Urinary bladder (tissue), 4 donors: ENCODE data around the gene DLEC1. TPM values are rescaled to one million over a fixed set of nuclear protein-coding genes. Genes with fewer than 3 reads are reported as not detected.

Source experiments
- DNase-seq: peaks from one replicate; pipeline ENCODE4 v3.0.0-alpha.2; 2015; ENCODE audit errors: extremely low spot score
- H3K27ac ChIP-seq: one replicate; pipeline ENCODE4 v1.5.1; 2013; ENCODE audit warnings: low read depth, mild to moderate bottlenecking, moderate library complexity
- H3K36me3 ChIP-seq: one replicate; pipeline ENCODE4 v1.6.1; 2013; ENCODE audit warnings: mild to moderate bottlenecking, moderate library complexity; ENCODE audit not compliant: insufficient read depth
- H3K4me1 ChIP-seq: one replicate; pipeline ENCODE4 v1.6.1; 2013; ENCODE audit warnings: mild to moderate bottlenecking, moderate library complexity; ENCODE audit not compliant: insufficient read depth
- H3K4me3 ChIP-seq: one replicate; pipeline ENCODE4 v1.5.1; 2013; ENCODE audit warnings: low read depth, low read length
- WGBS: extraction: QIAGEN DNeasy Blood & Tissue Kit; methylation state at CpG from one replicate; pipeline ENCODE4 v1.1.7; 2013; 5-methylcytosine and 5-hydroxymethylcytosine counted together
- polyA plus RNA-seq: library from polyadenylated mRNA; stranded (reverse); fragments of 200-250 nt; gene quantifications from one replicate; pipeline ENCODE4 v1.2.3, GENCODE V29; 2013
- total RNA-seq: library from RNA; depleted of rRNA; stranded (reverse); fragments of >200 nt; gene quantifications from one replicate; pipeline ENCODE4 v1.2.3, GENCODE V29; 2014
- donor health status: healthy with polysubstance abuse.
- donor health status: healthy.

DLEC1 gene
- total and polyA plus RNA-seq, 2 donors, result 0.29 to 0.42 TPM

GRCh38 chr3:38141952-38142273, 102.9 kb downstream of the DLEC1 start:
- Histone ChIP-seq H3K4me3 (no peak overlapping the region), H3K4me1 (no peaks in the 10 kb centered on the region), H3K36me3 (no peaks in the 10 kb centered on the region), H3K27ac (no peak overlapping the region)
- 95% methylated on average over 2 of the region's 2 CpGs for WGBS
- DNase-seq, result no peak

- Histone ChIP-seq H3K36me3 (no peaks in the 10 kb centered on the region), H3K4me1 (no peaks in the 10 kb centered on the region), H3K27ac (no peak overlapping the region), H3K4me3 (no peak overlapping the region)
- no peak for DNase-seq
- WGBS, result 76% methylated on average over 1 of the region's 1 CpG
Measured at GRCh38 chr3:38142959-38143358, 104.0 kb downstream of the DLEC1 start.

- H3K36me3 ChIP-seq, result no peaks in the 10 kb centered on the region
- H3K4me3 ChIP-seq, result no peak overlapping the region
- 70% methylated on average over 3 of the region's 3 CpGs for WGBS
- H3K4me1 ChIP-seq, result no peaks in the 10 kb centered on the region
- no peak for DNase-seq
- no peak overlapping the region for H3K27ac ChIP-seq
Measured at GRCh38 chr3:38143511-38143910, 104.5 kb downstream of the DLEC1 start.

GRCh38 chr3:38146504-38146903, 107.5 kb downstream of the DLEC1 start:
- no peak for DNase-seq

GRCh38 chr3:38147421-38147820, 108.4 kb downstream of the DLEC1 start:
- no peak overlapping the region for H3K4me3 ChIP-seq
- no peak overlapping the region for H3K27ac ChIP-seq
- WGBS, result 89% methylated on average over 3 of the region's 3 CpGs
- no peaks in the 10 kb centered on the region for H3K36me3 ChIP-seq
- no peaks in the 10 kb centered on the region for H3K4me1 ChIP-seq
- no peak for DNase-seq

More at GRCh38 chr3:38146504-38146903, 107.5 kb downstream of the DLEC1 start:
- WGBS, result 86% methylated on average over 2 of the region's 2 CpGs
- no peaks in the 10 kb centered on the region for H3K4me1 ChIP-seq
- no peak overlapping the region for H3K4me3 ChIP-seq
- H3K36me3 ChIP-seq, result no peaks in the 10 kb centered on the region
- no peak overlapping the region for H3K27ac ChIP-seq

GRCh38 chr3:38148311-38148882, 109.4 kb downstream of the DLEC1 start:
- 79% methylated on average over 5 of the region's 5 CpGs for WGBS

GRCh38 chr3:38149708-38150107, 110.7 kb downstream of the DLEC1 start:
- no peak for DNase-seq

More at GRCh38 chr3:38148311-38148882, 109.4 kb downstream of the DLEC1 start:
- Histone ChIP-seq H3K27ac (no peak overlapping the region), H3K4me1 (no peaks in the 10 kb centered on the region), H3K36me3 (no peaks in the 10 kb centered on the region), H3K4me3 (no peak overlapping the region)
- no peak for DNase-seq

GRCh38 chr3:38150780-38151528, 111.9 kb downstream of the DLEC1 start:
- no peak for DNase-seq
- Histone ChIP-seq H3K4me1 (no peaks in the 10 kb centered on the region), H3K27ac (no peak overlapping the region), H3K4me3 (no peak overlapping the region), H3K36me3 (no peaks in the 10 kb centered on the region)
- WGBS, result 73% methylated on average over 3 of the region's 3 CpGs

More at GRCh38 chr3:38149708-38150107, 110.7 kb downstream of the DLEC1 start:
- no peaks in the 10 kb centered on the region for H3K36me3 ChIP-seq
- 62% methylated on average over 3 of the region's 3 CpGs for WGBS
- no peak overlapping the region for H3K4me3 ChIP-seq
- H3K27ac ChIP-seq, result no peak overlapping the region
- H3K4me1 ChIP-seq, result no peaks in the 10 kb centered on the region

GRCh38 chr3:38151667-38152265, 112.8 kb downstream of the DLEC1 start:
- Histone ChIP-seq H3K4me3 (no peak overlapping the region), H3K4me1 (no peaks in the 10 kb centered on the region), H3K27ac (no peak overlapping the region), H3K36me3 (no peaks in the 10 kb centered on the region)
- 90% methylated on average over 3 of the region's 3 CpGs for WGBS
- no peak for DNase-seq

- WGBS, result 92% methylated on average over 2 of the region's 2 CpGs
- H3K36me3 ChIP-seq, result no peaks in the 10 kb centered on the region
- no peaks in the 10 kb centered on the region for H3K4me1 ChIP-seq
- no peak overlapping the region for H3K4me3 ChIP-seq
- DNase-seq, result no peak
- no peak overlapping the region for H3K27ac ChIP-seq
Measured at GRCh38 chr3:38152609-38153008, 113.6 kb downstream of the DLEC1 start.

GRCh38 chr3:38153221-38153620, 114.2 kb downstream of the DLEC1 start:
- Histone ChIP-seq H3K36me3 (no peaks in the 10 kb centered on the region), H3K4me3 (no peak overlapping the region), H3K27ac (no peak overlapping the region), H3K4me1 (no peaks in the 10 kb centered on the region)
- WGBS, result 92% methylated on average over 2 of the region's 2 CpGs
- DNase-seq, result no peak

GRCh38 chr3:38154033-38154494, 115.1 kb downstream of the DLEC1 start:
- Histone ChIP-seq H3K4me3 (no peak overlapping the region), H3K27ac (no peak overlapping the region), H3K4me1 (no peaks in the 10 kb centered on the region), H3K36me3 (no peaks in the 10 kb centered on the region)
- 55% methylated on average over 2 of the region's 2 CpGs for WGBS
- DNase-seq, result no peak

GRCh38 chr3:38154625-38155255, 115.7 kb downstream of the DLEC1 start:
- no peak overlapping the region for H3K4me3 ChIP-seq
- no peak for DNase-seq
- no peaks in the 10 kb centered on the region for H3K36me3 ChIP-seq
- no peak overlapping the region for H3K27ac ChIP-seq
- 66% methylated on average over 2 of the region's 2 CpGs for WGBS
- H3K4me1 ChIP-seq, result no peaks in the 10 kb centered on the region

- 87% methylated on average over 2 of the region's 2 CpGs for WGBS
- no peaks in the 10 kb centered on the region for H3K4me1 ChIP-seq
- no peak for DNase-seq
- no peak overlapping the region for H3K27ac ChIP-seq
- no peak overlapping the region for H3K4me3 ChIP-seq
- H3K36me3 ChIP-seq, result no peaks in the 10 kb centered on the region
Measured at GRCh38 chr3:38155825-38156224, 116.8 kb downstream of the DLEC1 start.
